NT2/D1 (cell line): ENCODE results near the gene RAB11A.
A peak's percentile ranks its signal among the peaks of the same experiment; 100 is the strongest.

Source experiments
- DNase-seq: peaks from one replicate; pipeline ENCODE4 v3.0.0-alpha.2; 2011; ENCODE audit warnings: low read depth, low spot score
- H3K27me3 ChIP-seq: 2 replicates; pipeline ENCODE4 v1.6.0; 2011; ENCODE audit warnings: mild to moderate bottlenecking; ENCODE audit not compliant: insufficient read length, insufficient read depth
- H3K36me3 ChIP-seq: 2 replicates; pipeline ENCODE4 v1.6.1; 2011; ENCODE audit warnings: mild to moderate bottlenecking, low read length, mixed read lengths; ENCODE audit not compliant: insufficient read depth, insufficient read length
- H3K4me1 ChIP-seq: 2 replicates; pipeline ENCODE4 v1.5.1; 2011; ENCODE audit not compliant: insufficient read depth, insufficient read length
- H3K4me3 ChIP-seq: 2 replicates; pipeline ENCODE4 v1.5.1; 2011; ENCODE audit warnings: low read depth; ENCODE audit not compliant: insufficient read length
- H3K9ac ChIP-seq: 2 replicates; pipeline ENCODE4 v1.6.0; 2011; ENCODE audit warnings: low read depth; ENCODE audit not compliant: insufficient read length
- H3K9me3 ChIP-seq: 2 replicates; pipeline ENCODE4 v1.5.1; 2011; ENCODE audit warnings: mild to moderate bottlenecking, low read length; ENCODE audit not compliant: insufficient read depth
- SUZ12 ChIP-seq: IDR thresholded peaks from 2 replicates; pipeline ENCODE4 v1.6.1; 2011; ENCODE audit not compliant: insufficient read length, insufficient read depth; ENCODE audit errors: extremely low read depth
- YY1 ChIP-seq: IDR thresholded peaks from 2 replicates; pipeline ENCODE4 v1.6.1; 2011; ENCODE audit not compliant: insufficient read length, insufficient read depth
- ZNF274 ChIP-seq: IDR thresholded peaks from 2 replicates; pipeline ENCODE4 v1.6.1; 2011; ENCODE audit warnings: mild to moderate bottlenecking, low read depth, low read length

The RAB11A gene

GRCh38 chr15:65869126-65869953 is at the start of gene RAB11A:
RAB11A (plus strand) TSS chr15:65869491; CDS start chr15:65869586, 95 bp downstream.
- H3K4me1 ChIP-seq: no peaks in the 10 kb centered on the region
- peak; percentile 96 for DNase-seq
- H3K9me3 ChIP-seq: no peaks in the 10 kb centered on the region
- peak within 1 kb of the TSS; percentile 92 for H3K4me3 ChIP-seq
- peak within 1 kb of the TSS; percentile 93 for H3K9ac ChIP-seq
- H3K27me3 ChIP-seq: no peaks in the 10 kb centered on the region
- no peak for TF ChIP-seq SUZ12
- TF ChIP-seq ZNF274: no peak
- no peak for TF ChIP-seq YY1
- peaks cover 7% of the 10 kb centered on the region for H3K36me3 ChIP-seq

- Histone ChIP-seq H3K36me3 (no peaks in the 10 kb centered on the region), H3K9ac (no peak overlapping the region), H3K4me3 (no peak overlapping the region), H3K9me3 (no peaks in the 10 kb centered on the region), H3K4me1 (peaks cover 3% of the 10 kb centered on the region), H3K27me3 (no peaks in the 10 kb centered on the region)
- no peak for DNase-seq
- TF ChIP-seq YY1 (no peak), SUZ12 (no peak), ZNF274 (no peak)
Measured at GRCh38 chr15:65819563-65819960, 49.7 kb upstream of the RAB11A start.

- no peak overlapping the region for H3K4me3 ChIP-seq
- no peaks in the 10 kb centered on the region for H3K36me3 ChIP-seq
- H3K4me1 ChIP-seq: peaks cover 6% of the 10 kb centered on the region
- H3K27me3 ChIP-seq: no peaks in the 10 kb centered on the region
- no peak overlapping the region for H3K9ac ChIP-seq
- no peak for TF ChIP-seq YY1
- no peak for TF ChIP-seq SUZ12
- no peak for TF ChIP-seq ZNF274
- H3K9me3 ChIP-seq: no peaks in the 10 kb centered on the region
- DNase-seq: no peak
Measured at GRCh38 chr15:65821070-65821469, 48.2 kb upstream of the RAB11A start.

- Histone ChIP-seq H3K9ac (no peak overlapping the region), H3K36me3 (no peaks in the 10 kb centered on the region), H3K27me3 (no peaks in the 10 kb centered on the region), H3K9me3 (no peaks in the 10 kb centered on the region), H3K4me1 (peaks cover 6% of the 10 kb centered on the region), H3K4me3 (no peak overlapping the region)
- DNase-seq: no peak
- no peak for TF ChIP-seq SUZ12
- no peak for TF ChIP-seq YY1
- TF ChIP-seq ZNF274: no peak
Measured at GRCh38 chr15:65822316-65822715, 47.0 kb upstream of the RAB11A start.

- Histone ChIP-seq H3K4me1 (peaks cover 6% of the 10 kb centered on the region), H3K9me3 (no peaks in the 10 kb centered on the region), H3K4me3 (no peak overlapping the region), H3K36me3 (no peaks in the 10 kb centered on the region), H3K9ac (peak overlapping the region; percentile 8), H3K27me3 (no peaks in the 10 kb centered on the region)
- no peak for TF ChIP-seq YY1
- TF ChIP-seq SUZ12: no peak
- TF ChIP-seq ZNF274: no peak
- peak; percentile 82 for DNase-seq
Measured at GRCh38 chr15:65824031-65824743, 45.1 kb upstream of the RAB11A start.

GRCh38 chr15:65824941-65825544 is 44.2 kb upstream of the RAB11A start:
- H3K9ac ChIP-seq: no peak overlapping the region
- H3K4me1 ChIP-seq: peaks cover 6% of the 10 kb centered on the region
- no peak for DNase-seq
- no peaks in the 10 kb centered on the region for H3K9me3 ChIP-seq
- no peaks in the 10 kb centered on the region for H3K27me3 ChIP-seq
- no peaks in the 10 kb centered on the region for H3K36me3 ChIP-seq
- H3K4me3 ChIP-seq: no peak overlapping the region
- no peak for TF ChIP-seq SUZ12
- TF ChIP-seq YY1: no peak
- TF ChIP-seq ZNF274: no peak

- H3K9ac ChIP-seq: no peak overlapping the region
- no peak for TF ChIP-seq YY1
- H3K36me3 ChIP-seq: no peaks in the 10 kb centered on the region
- peaks cover 6% of the 10 kb centered on the region for H3K4me1 ChIP-seq
- no peak overlapping the region for H3K4me3 ChIP-seq
- no peaks in the 10 kb centered on the region for H3K27me3 ChIP-seq
- DNase-seq: no peak
- no peaks in the 10 kb centered on the region for H3K9me3 ChIP-seq
Measured at GRCh38 chr15:65827065-65827464, 42.2 kb upstream of the RAB11A start.
